ENCODE results near the gene EHD2. TPM values are rescaled to one million over a fixed set of nuclear protein-coding genes. Genes with fewer than 3 reads are reported as not detected.

EHD2 gene
- total and polyA plus RNA-seq, 2 donors (not counting 1 experiment from before 2014, with no cell fraction given): 97.0 to 192 TPM

DNA sequence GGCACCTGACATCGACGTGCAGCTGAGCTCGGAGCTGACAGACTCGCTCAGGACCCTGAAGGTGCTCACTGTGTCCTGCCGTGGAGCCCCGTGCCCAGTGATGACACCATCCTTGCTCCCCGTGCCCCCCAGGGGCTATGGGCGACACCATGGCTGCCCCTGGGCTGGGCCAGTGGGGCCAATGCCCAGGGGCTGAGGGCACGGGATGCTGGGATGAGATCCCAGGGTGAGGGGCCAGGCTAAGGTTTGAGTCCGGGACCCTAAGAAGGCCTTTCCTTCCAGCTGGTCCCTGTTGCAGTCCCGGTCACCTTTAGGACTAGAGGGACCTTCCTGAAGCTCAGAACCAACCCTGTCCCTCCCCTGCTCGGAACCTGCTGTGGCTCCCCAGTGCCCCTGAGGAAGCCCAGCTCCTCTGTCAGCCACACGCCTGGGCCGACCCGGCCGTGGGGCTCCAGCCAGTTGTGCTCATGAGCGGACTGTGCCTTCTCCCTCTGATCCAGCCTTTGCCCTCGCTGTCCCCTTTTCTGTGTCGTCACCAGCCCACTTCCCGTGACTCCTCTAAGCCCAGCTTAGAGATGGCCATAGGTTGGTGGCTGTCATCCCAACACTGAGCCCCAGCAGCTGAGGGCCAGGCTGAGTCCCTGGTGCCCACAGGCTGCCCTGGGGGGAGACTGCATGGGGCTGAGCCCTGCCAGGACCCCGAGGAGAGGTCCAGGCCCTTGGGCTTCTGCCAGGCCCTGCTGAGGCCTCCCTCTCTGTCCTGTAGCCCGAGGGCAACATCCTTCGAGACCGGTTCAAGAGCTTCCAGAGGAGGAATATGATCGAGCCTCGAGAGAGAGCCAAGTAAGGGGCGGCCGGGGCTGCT, 42.8 kb downstream of the EHD2 start:
- no peaks in the 10 kb centered on the region for H3K27me3 ChIP-seq (ENCODE audit: control insufficient read depth, insufficient read depth, low read length)
- no peak overlapping the region for H3K4me3 ChIP-seq (replicated peaks in 1 of 4; ENCODE audit: control extremely low read depth in 1 of 4, insufficient read depth in 1 of 4, low read depth in 3 of 4, low read length in 4 of 4)
- H3K4me1 ChIP-seq (ENCODE audit: control insufficient read depth, extremely low read depth, insufficient read depth, low read length): no peaks in the 10 kb centered on the region
- TF ChIP-seq CTCF (conservative IDR thresholded peaks at IDR 0.05 in 1 of 2, IDR thresholded peaks at IDR 0.05 in 1 of 2; ENCODE audit: low read depth in 1 of 2, low read length in 2 of 2) (no peak), EZH2 (IDR thresholded peaks at IDR 0.05; ENCODE audit: low read length, missing control alignments) (no peak)
- no peak overlapping the region for H2AFZ ChIP-seq (ENCODE audit: low read length)
- H3K36me3 ChIP-seq (ENCODE audit: control insufficient read depth, insufficient read depth, low read length): peaks cover 40% of the 10 kb centered on the region
- H3K9ac ChIP-seq (ENCODE audit: insufficient read depth, low read length): no peak overlapping the region
- H3K27ac ChIP-seq (ENCODE audit: insufficient read depth, low read length): no peak overlapping the region
- no peak overlapping the region for H3K4me2 ChIP-seq (ENCODE audit: extremely low read depth, insufficient read depth, low read length)
- H3K79me2 ChIP-seq (ENCODE audit: control insufficient read depth, insufficient read depth, low read length): no peaks in the 10 kb centered on the region
- H3K9me3 ChIP-seq (ENCODE audit: control insufficient read depth, insufficient read depth, low read depth, low read length): no peaks in the 10 kb centered on the region
- DNase-seq (ENCODE audit: low read depth in 2 of 2): no peak
- H4K20me1 ChIP-seq (ENCODE audit: control insufficient read depth, extremely low read depth, insufficient read depth, low read length): no peaks in the 10 kb centered on the region

GRCh38 chr19:47756627-47756929, 43.4 kb downstream of the EHD2 start:
- TF ChIP-seq EZH2 (IDR thresholded peaks at IDR 0.05; ENCODE audit: low read length, missing control alignments): no peak
- no peak for TF ChIP-seq CTCF (conservative IDR thresholded peaks at IDR 0.05 in 1 of 2, IDR thresholded peaks at IDR 0.05 in 1 of 2; ENCODE audit: low read depth in 1 of 2, low read length in 2 of 2)
- no peaks in the 10 kb centered on the region for H3K79me2 ChIP-seq (ENCODE audit: control insufficient read depth, insufficient read depth, low read length)
- no peaks in the 10 kb centered on the region for H3K9me3 ChIP-seq (ENCODE audit: control insufficient read depth, insufficient read depth, low read depth, low read length)
- no peak for DNase-seq (ENCODE audit: low read depth in 2 of 2)
- no peak overlapping the region for H3K4me2 ChIP-seq (ENCODE audit: extremely low read depth, insufficient read depth, low read length)
- H3K9ac ChIP-seq (ENCODE audit: insufficient read depth, low read length): no peak overlapping the region
- peaks cover 34% of the 10 kb centered on the region for H3K36me3 ChIP-seq (ENCODE audit: control insufficient read depth, insufficient read depth, low read length)
- H3K4me1 ChIP-seq (ENCODE audit: control insufficient read depth, extremely low read depth, insufficient read depth, low read length): no peaks in the 10 kb centered on the region
- H3K27me3 ChIP-seq (ENCODE audit: control insufficient read depth, insufficient read depth, low read length): no peaks in the 10 kb centered on the region
- H3K4me3 ChIP-seq (replicated peaks in 1 of 4; ENCODE audit: control extremely low read depth in 1 of 4, insufficient read depth in 1 of 4, low read depth in 3 of 4, low read length in 4 of 4): no peak overlapping the region
- H2AFZ ChIP-seq (ENCODE audit: low read length): no peak overlapping the region
- no peak overlapping the region for H3K27ac ChIP-seq (ENCODE audit: insufficient read depth, low read length)
- no peaks in the 10 kb centered on the region for H4K20me1 ChIP-seq (ENCODE audit: control insufficient read depth, extremely low read depth, insufficient read depth, low read length)

DNA sequence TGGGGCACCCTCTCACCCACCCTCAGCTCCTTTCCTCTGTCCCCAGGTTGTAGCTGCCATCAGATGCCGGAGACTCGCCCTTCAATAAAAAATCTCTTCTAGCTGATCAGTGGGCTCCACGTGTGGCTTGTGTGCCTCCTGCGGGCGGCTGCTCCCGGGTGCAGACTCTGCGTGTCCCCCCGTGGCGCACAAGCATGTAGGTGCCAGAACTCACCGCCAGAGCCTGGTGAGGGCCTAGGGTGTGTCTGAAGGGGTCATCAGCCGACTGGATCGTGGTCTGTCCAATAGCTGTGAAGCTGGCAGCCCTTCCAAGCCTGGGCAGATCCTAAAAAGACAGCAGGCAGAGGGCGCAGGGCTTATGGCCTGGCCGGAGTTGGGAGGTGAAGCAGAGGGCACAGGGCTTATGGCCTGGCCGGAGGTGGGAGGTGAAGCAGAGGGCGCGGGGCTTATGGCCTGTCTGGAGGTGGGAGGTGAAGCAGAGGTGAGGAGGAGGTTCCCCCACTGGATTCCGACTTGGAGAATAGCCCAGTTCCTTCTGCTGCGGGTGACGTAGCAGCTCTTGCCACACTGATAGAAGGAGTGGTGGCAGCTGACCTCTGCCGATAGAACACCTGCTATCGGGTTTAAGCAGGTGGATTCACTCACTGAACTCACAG, 43.9 kb downstream of the EHD2 start:
- H3K4me1 ChIP-seq (ENCODE audit: control insufficient read depth, extremely low read depth, insufficient read depth, low read length): no peaks in the 10 kb centered on the region
- H3K36me3 ChIP-seq (ENCODE audit: control insufficient read depth, insufficient read depth, low read length): peaks cover 33% of the 10 kb centered on the region
- DNase-seq (ENCODE audit: low read depth in 2 of 2): no peak
- no peak overlapping the region for H3K27ac ChIP-seq (ENCODE audit: insufficient read depth, low read length)
- no peak overlapping the region for H3K4me2 ChIP-seq (ENCODE audit: extremely low read depth, insufficient read depth, low read length)
- TF ChIP-seq CTCF (conservative IDR thresholded peaks at IDR 0.05 in 1 of 2, IDR thresholded peaks at IDR 0.05 in 1 of 2; ENCODE audit: low read depth in 1 of 2, low read length in 2 of 2) (no peak), EZH2 (IDR thresholded peaks at IDR 0.05; ENCODE audit: low read length, missing control alignments) (no peak)
- H3K9ac ChIP-seq (ENCODE audit: insufficient read depth, low read length): no peak overlapping the region
- no peaks in the 10 kb centered on the region for H3K27me3 ChIP-seq (ENCODE audit: control insufficient read depth, insufficient read depth, low read length)
- H3K9me3 ChIP-seq (ENCODE audit: control insufficient read depth, insufficient read depth, low read depth, low read length): no peaks in the 10 kb centered on the region
- no peak overlapping the region for H3K4me3 ChIP-seq (replicated peaks in 1 of 4; ENCODE audit: control extremely low read depth in 1 of 4, insufficient read depth in 1 of 4, low read depth in 3 of 4, low read length in 4 of 4)
- H2AFZ ChIP-seq (ENCODE audit: low read length): no peak overlapping the region
- H3K79me2 ChIP-seq (ENCODE audit: control insufficient read depth, insufficient read depth, low read length): no peaks in the 10 kb centered on the region
- H4K20me1 ChIP-seq (ENCODE audit: control insufficient read depth, extremely low read depth, insufficient read depth, low read length): no peaks in the 10 kb centered on the region
